IMR-90 (cell line): Measurements from ENCODE around the gene MYBPH. TPM values are rescaled to one million over a fixed set of nuclear protein-coding genes. Genes with fewer than 3 reads are reported as not detected.

ENCODE experiments used
- ATAC-seq: fragments of 200-7000 bp; cut with Tn5 transposase; 2 replicates; pipeline ENCODE4 v1.9.1; 2020; ENCODE audit warnings: low read depth, mild to moderate bottlenecking, moderate library complexity
- BruUV-seq: library from RNA; stranded (reverse); fragments of 400-500 nt; replicated peaks from 2 replicates; lab custom pipeline; 2021; lab: Mats Ljungman, UMichigan
- CTCF ChIA-PET: fragments of 300-600 bp; formaldehyde crosslinking; extraction: SDS; loops from one replicate; lab custom pipeline; 2021; ENCODE audit warnings: antibody characterized with exemption; lab: Yijun Ruan, JAX
- POLR2A ChIA-PET: fragments of 300-600 bp; sonication (Branson Sonifier 250); formaldehyde crosslinking; loops from one replicate; lab custom pipeline; 2022; ENCODE audit warnings: antibody characterized with exemption; ENCODE audit not compliant: unreplicated experiment; lab: Charles Lee
- DNase-seq: peaks from one replicate; pipeline ENCODE4 v3.0.0; 2013
- H2AFZ ChIP-seq: replicated peaks from 2 replicates; pipeline ENCODE3; 2013; ENCODE audit warnings: low read length, mild to moderate bottlenecking; ENCODE audit not compliant: poor library complexity
- H2AK5ac ChIP-seq: 2 replicates; pipeline ENCODE4 v1.6.1; 2013; ENCODE audit warnings: low read depth, low read length, inconsistent platforms
- H2AK9ac ChIP-seq: replicated peaks from 2 replicates; pipeline ENCODE3; 2013; ENCODE audit warnings: mild to moderate bottlenecking, low read depth, low read length, moderate library complexity; ENCODE audit not compliant: poor library complexity
- H2BK120ac ChIP-seq: 2 replicates; pipeline ENCODE4 v1.6.1; 2013; ENCODE audit warnings: low read depth, low read length, inconsistent platforms
- H2BK15ac ChIP-seq: 3 replicates; pipeline ENCODE4 v1.6.1; 2013; ENCODE audit warnings: low read depth, low read length, inconsistent platforms
- H2BK20ac ChIP-seq: 2 replicates; pipeline ENCODE4 v1.6.1; 2013; ENCODE audit warnings: low read depth, mild to moderate bottlenecking, inconsistent platforms, low read length, moderate library complexity
- H2BK5ac ChIP-seq: 2 replicates; pipeline ENCODE4 v1.6.1; 2013; ENCODE audit warnings: mild to moderate bottlenecking, low read depth, low read length, inconsistent platforms; ENCODE audit not compliant: poor library complexity, severe bottlenecking
- H3K14ac ChIP-seq: replicated peaks from 2 replicates; pipeline ENCODE4 v1.6.1; 2013; ENCODE audit warnings: low read depth, low read length, inconsistent platforms
- H3K18ac ChIP-seq: 2 replicates; pipeline ENCODE4 v1.6.1; 2013; ENCODE audit warnings: low read depth, low read length, control low read depth
- H3K23ac ChIP-seq: 2 replicates; pipeline ENCODE4 v1.6.1; 2013; ENCODE audit warnings: low read depth, low read length, inconsistent platforms
- H3K27ac ChIP-seq: 2 replicates; pipeline ENCODE4 v1.5.1; 2013; ENCODE audit warnings: mild to moderate bottlenecking, control low read depth, low read length; ENCODE audit not compliant: insufficient read depth
- H3K27me3 ChIP-seq: 2 replicates; pipeline ENCODE4 v1.6.1; 2013; ENCODE audit warnings: low read length; ENCODE audit not compliant: control insufficient read depth, insufficient read depth
- H3K36me3 ChIP-seq: 2 replicates; pipeline ENCODE4 v1.6.1; 2013; ENCODE audit warnings: low read length, mixed read lengths; ENCODE audit not compliant: control insufficient read depth, insufficient read depth
- H3K4ac ChIP-seq: 2 replicates; pipeline ENCODE4 v1.6.1; 2013; ENCODE audit warnings: low read depth, low read length, inconsistent platforms
- H3K4me1 ChIP-seq: 2 replicates; pipeline ENCODE4 v1.6.1; 2013; ENCODE audit warnings: low read length, mixed read lengths; ENCODE audit not compliant: control insufficient read depth, insufficient read depth
- H3K4me2 ChIP-seq: 2 replicates; pipeline ENCODE4 v1.6.1; 2013; ENCODE audit warnings: low read depth, mild to moderate bottlenecking, control low read depth, low read length, moderate library complexity
- H3K4me3 ChIP-seq: 2 replicates; pipeline ENCODE4 v1.5.1; 2013; ENCODE audit warnings: low read depth, mild to moderate bottlenecking, control low read depth, low read length, moderate library complexity; ENCODE audit not compliant: insufficient read depth
- H3K56ac ChIP-seq: 2 replicates; pipeline ENCODE4 v1.6.1; 2013; ENCODE audit warnings: low read length, inconsistent platforms; ENCODE audit not compliant: insufficient read depth; ENCODE audit errors: extremely low read depth
- H3K79me1 ChIP-seq, 2 experiments: 2 replicates each; pipeline ENCODE4 v1.6.1; 2013; ENCODE audit warnings: low read length in 2 of 2, inconsistent platforms in 1 of 2, low read depth in 1 of 2
- H3K9ac ChIP-seq: 2 replicates; pipeline ENCODE4 v1.6.1; 2013; ENCODE audit warnings: low read depth, low read length, control low read depth
- H3K9me1 ChIP-seq: 2 replicates; pipeline ENCODE4 v1.6.1; 2013; ENCODE audit warnings: low read length, inconsistent platforms; ENCODE audit not compliant: insufficient read depth
- H3K9me3 ChIP-seq: 2 replicates; pipeline ENCODE4 v1.6.1; 2013; ENCODE audit warnings: low read length; ENCODE audit not compliant: control insufficient read depth, insufficient read depth
- H4K20me1 ChIP-seq: 2 replicates; pipeline ENCODE4 v1.6.1; 2013; ENCODE audit warnings: low read length, inconsistent platforms; ENCODE audit not compliant: insufficient read depth
- H4K5ac ChIP-seq: 2 replicates; pipeline ENCODE4 v1.6.1; 2013; ENCODE audit warnings: mild to moderate bottlenecking, low read depth, low read length, control low read depth
- H4K8ac ChIP-seq, 2 experiments: 2 replicates each; pipeline ENCODE4 v1.6.1; 2013; ENCODE audit warnings: low read depth in 2 of 2, low read length in 2 of 2, control low read depth in 1 of 2, inconsistent platforms in 1 of 2
- H4K91ac ChIP-seq: 2 replicates; pipeline ENCODE4 v1.6.1; 2013; ENCODE audit warnings: low read depth, low read length, inconsistent platforms; ENCODE audit not compliant: insufficient read depth
- BHLHE40 ChIP-seq: fragments of 150-350 bp; IDR thresholded peaks from 2 replicates; pipeline ENCODE4 v1.6.1; 2016; ENCODE audit warnings: mild to moderate bottlenecking, low read depth, low read length
- CEBPB ChIP-seq: IDR thresholded peaks from 2 replicates; pipeline ENCODE4 v1.6.1; 2012; ENCODE audit warnings: low read depth, low read length, improper control_type of control experiment
- CHD1 ChIP-seq: IDR thresholded peaks from 2 replicates; pipeline ENCODE4 v1.6.1; 2012; ENCODE audit warnings: low read depth, low read length, improper control_type of control experiment
- FOS ChIP-seq: fragments of 150-350 bp; IDR thresholded peaks from 2 replicates; pipeline ENCODE4 v1.6.1; 2016; ENCODE audit warnings: low read depth, low read length
- MAFK ChIP-seq: IDR thresholded peaks from 2 replicates; pipeline ENCODE4 v1.6.1; 2012; ENCODE audit warnings: low read depth, low read length, improper control_type of control experiment
- MAZ ChIP-seq: IDR thresholded peaks from 2 replicates; pipeline ENCODE4 v1.6.1; 2012; ENCODE audit warnings: low read depth, mild to moderate bottlenecking, low read length, improper control_type of control experiment, moderate library complexity, borderline replicate concordance
- MXI1 ChIP-seq: IDR thresholded peaks from 2 replicates; pipeline ENCODE4 v1.6.1; 2012; ENCODE audit warnings: low read depth, mild to moderate bottlenecking, low read length, moderate library complexity, borderline replicate concordance
- NFE2L2 ChIP-seq: fragments of 150-350 bp; IDR thresholded peaks from 2 replicates; pipeline ENCODE4 v1.6.1; 2016; ENCODE audit warnings: low read depth, mild to moderate bottlenecking, low read length
- POLR2A ChIP-seq: IDR thresholded peaks from 2 replicates; pipeline ENCODE4 v1.6.1; 2012; ENCODE audit warnings: mild to moderate bottlenecking, low read depth, low read length
- RAD21 ChIP-seq: IDR thresholded peaks from 2 replicates; pipeline ENCODE4 v1.6.1; 2012; ENCODE audit warnings: low read length, improper control_type of control experiment
- RCOR1 ChIP-seq: IDR thresholded peaks from 2 replicates; pipeline ENCODE4 v1.6.1; 2012; ENCODE audit warnings: mild to moderate bottlenecking, low read length, improper control_type of control experiment; ENCODE audit not compliant: insufficient replicate concordance
- RFX5 ChIP-seq: IDR thresholded peaks from 2 replicates; pipeline ENCODE4 v1.8.0; 2012; ENCODE audit warnings: low read depth, mild to moderate bottlenecking, low read length, moderate library complexity
- SMC3 ChIP-seq: fragments of 150-350 bp; IDR thresholded peaks from 2 replicates; pipeline ENCODE4 v1.6.1; 2016; ENCODE audit warnings: low read depth, mild to moderate bottlenecking, antibody characterized with exemption, low read length, moderate library complexity
- WGBS, 2 experiments: methylation state at CpG; one replicate each; pipeline versions ENCODE4 v1.1.5 to v1.1.7; 2013; ENCODE audit warnings: missing lambda C conversion rate in 2 of 2; ENCODE audit not compliant: insufficient read length in 1 of 2; ENCODE audit errors: extremely low coverage in 2 of 2; 5-methylcytosine and 5-hydroxymethylcytosine counted together
- dilution Hi-C: fragments of 300-500 bp; cut with HindIII; formaldehyde crosslinking; loops from one replicate; pipeline ENCODE4 v1.14.3; 2018; ENCODE audit warnings: low sequenced_read_pairs; ENCODE audit not compliant: unreplicated experiment
- in situ Hi-C: fragments of 300-500 bp; cut with MboI; formaldehyde crosslinking; loops from 3 replicates; pipeline ENCODE4 v1.14.3; 2019; ENCODE audit warnings: low sequenced_read_pairs, inconsistent platforms, mixed read lengths
- intact Hi-C: fragments of 100-400 bp; cut with micrococcal nuclease; formaldehyde crosslinking; loops from 2 replicates; pipeline ENCODE4 v1.10.0; 2022
- polyA plus RNA-seq, 3 experiments: library from polyadenylated mRNA; depleted of rRNA; stranded (reverse); fragments of >200 nt; gene quantifications; 2 replicates each; pipeline ENCODE4 v1.2.3, GENCODE V29; 2012; ENCODE audit warnings: low replicate concordance in 1 of 3
- total RNA-seq: library from RNA; depleted of rRNA; stranded (reverse); fragments of >200 nt; gene quantifications from 2 replicates; pipeline ENCODE4 v1.2.3, GENCODE V29; 2012
- TF ChIP-seq, protein P1 (sequence below): fragments of 150-350 bp; IDR thresholded peaks from 2 replicates; pipeline ENCODE4 v1.6.1; 2016; ENCODE audit warnings: low read depth, mild to moderate bottlenecking, low read length, moderate library complexity, borderline replicate concordance
- TF ChIP-seq, protein P2 (sequence below): fragments of 150-350 bp; IDR thresholded peaks from 2 replicates; pipeline ENCODE4 v1.6.1; 2017; ENCODE audit warnings: mild to moderate bottlenecking, antibody characterized with exemption, low read length, low read depth
- TF ChIP-seq, protein P3 (sequence below): conservative IDR thresholded peaks from 2 replicates; pipeline ENCODE4 v1.5.1; 2012; ENCODE audit warnings: mild to moderate bottlenecking, low read depth, low read length, improper control_type of control experiment

MYBPH gene
- total and polyA plus RNA-seq, 2 of the 4 experiments (the other 2 are of a cell fraction) = not detected

DNA sequence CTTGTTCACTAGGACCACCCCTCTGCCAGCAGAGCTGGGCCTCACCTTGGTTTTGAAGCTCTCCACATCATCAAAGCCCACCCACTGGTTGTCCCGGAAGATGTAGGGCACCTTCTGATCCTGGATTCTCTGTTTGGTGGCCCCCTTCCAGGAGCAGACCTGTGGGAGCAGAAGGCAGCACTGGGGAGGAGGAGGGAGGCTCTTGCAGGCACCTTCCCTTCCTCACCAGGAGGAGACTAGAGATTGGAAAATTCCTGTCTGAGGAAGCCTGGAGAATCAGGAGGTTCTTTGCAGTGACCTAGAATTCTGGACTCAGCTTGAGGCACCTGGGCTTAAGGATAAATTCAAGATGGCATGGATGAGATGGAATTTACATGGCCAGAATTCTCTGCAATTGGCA is 43.5 kb upstream of the MYBPH start:
- dilution Hi-C loops = no loop called here
- Histone ChIP-seq H3K18ac (no peak overlapping the region), H3K4ac (no peak overlapping the region), H2BK15ac (no peak overlapping the region), H2AK9ac (no peak overlapping the region), H3K23ac (no peak overlapping the region), H3K9me1 (no peaks in the 10 kb centered on the region), H2AFZ (no peak overlapping the region), H3K36me3 (no peaks in the 10 kb centered on the region), H2BK120ac (no peak overlapping the region), H3K9ac (no peak overlapping the region), H3K4me3 (no peak overlapping the region), H3K27me3 (peaks cover 60% of the 10 kb centered on the region), H4K8ac (no peak overlapping the region), H2BK5ac (no peak overlapping the region), H3K4me2 (no peak overlapping the region), H3K9me3 (no peaks in the 10 kb centered on the region), H2AK5ac (no peak overlapping the region), H3K4me1 (no peaks in the 10 kb centered on the region), H3K56ac (no peak overlapping the region), H2BK20ac (no peak overlapping the region), H3K14ac (no peak overlapping the region), H3K27ac (no peak overlapping the region), H3K79me1 (no peaks in the 10 kb centered on the region), H4K5ac (no peak overlapping the region), H4K20me1 (no peaks in the 10 kb centered on the region; the same call in 1 of the 2 replicates), H4K91ac (no peak overlapping the region)
- no peak for TF ChIP-seq SMC3
- no peak for TF ChIP-seq RAD21
- TF ChIP-seq, protein P1, sequence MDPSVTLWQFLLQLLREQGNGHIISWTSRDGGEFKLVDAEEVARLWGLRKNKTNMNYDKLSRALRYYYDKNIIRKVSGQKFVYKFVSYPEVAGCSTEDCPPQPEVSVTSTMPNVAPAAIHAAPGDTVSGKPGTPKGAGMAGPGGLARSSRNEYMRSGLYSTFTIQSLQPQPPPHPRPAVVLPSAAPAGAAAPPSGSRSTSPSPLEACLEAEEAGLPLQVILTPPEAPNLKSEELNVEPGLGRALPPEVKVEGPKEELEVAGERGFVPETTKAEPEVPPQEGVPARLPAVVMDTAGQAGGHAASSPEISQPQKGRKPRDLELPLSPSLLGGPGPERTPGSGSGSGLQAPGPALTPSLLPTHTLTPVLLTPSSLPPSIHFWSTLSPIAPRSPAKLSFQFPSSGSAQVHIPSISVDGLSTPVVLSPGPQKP = no peak
- TF ChIP-seq, protein P2, sequence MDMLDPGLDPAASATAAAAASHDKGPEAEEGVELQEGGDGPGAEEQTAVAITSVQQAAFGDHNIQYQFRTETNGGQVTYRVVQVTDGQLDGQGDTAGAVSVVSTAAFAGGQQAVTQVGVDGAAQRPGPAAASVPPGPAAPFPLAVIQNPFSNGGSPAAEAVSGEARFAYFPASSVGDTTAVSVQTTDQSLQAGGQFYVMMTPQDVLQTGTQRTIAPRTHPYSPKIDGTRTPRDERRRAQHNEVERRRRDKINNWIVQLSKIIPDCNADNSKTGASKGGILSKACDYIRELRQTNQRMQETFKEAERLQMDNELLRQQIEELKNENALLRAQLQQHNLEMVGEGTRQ = no peak
- no peak for TF ChIP-seq CEBPB
- TF ChIP-seq RFX5 = no peak
- TF ChIP-seq, protein P3, sequence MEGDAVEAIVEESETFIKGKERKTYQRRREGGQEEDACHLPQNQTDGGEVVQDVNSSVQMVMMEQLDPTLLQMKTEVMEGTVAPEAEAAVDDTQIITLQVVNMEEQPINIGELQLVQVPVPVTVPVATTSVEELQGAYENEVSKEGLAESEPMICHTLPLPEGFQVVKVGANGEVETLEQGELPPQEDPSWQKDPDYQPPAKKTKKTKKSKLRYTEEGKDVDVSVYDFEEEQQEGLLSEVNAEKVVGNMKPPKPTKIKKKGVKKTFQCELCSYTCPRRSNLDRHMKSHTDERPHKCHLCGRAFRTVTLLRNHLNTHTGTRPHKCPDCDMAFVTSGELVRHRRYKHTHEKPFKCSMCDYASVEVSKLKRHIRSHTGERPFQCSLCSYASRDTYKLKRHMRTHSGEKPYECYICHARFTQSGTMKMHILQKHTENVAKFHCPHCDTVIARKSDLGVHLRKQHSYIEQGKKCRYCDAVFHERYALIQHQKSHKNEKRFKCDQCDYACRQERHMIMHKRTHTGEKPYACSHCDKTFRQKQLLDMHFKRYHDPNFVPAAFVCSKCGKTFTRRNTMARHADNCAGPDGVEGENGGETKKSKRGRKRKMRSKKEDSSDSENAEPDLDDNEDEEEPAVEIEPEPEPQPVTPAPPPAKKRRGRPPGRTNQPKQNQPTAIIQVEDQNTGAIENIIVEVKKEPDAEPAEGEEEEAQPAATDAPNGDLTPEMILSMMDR = no peak
- no peak for TF ChIP-seq MAZ
- no peak for TF ChIP-seq MXI1
- TF ChIP-seq MAFK = no peak
- no peak for TF ChIP-seq RCOR1
- TF ChIP-seq FOS = no peak
- TF ChIP-seq CHD1 = no peak
- TF ChIP-seq POLR2A = no peak
- no peak for TF ChIP-seq BHLHE40
- TF ChIP-seq NFE2L2 = no peak
- in situ Hi-C loops = loop anchor here (5.0 kb wide), 1 partner anchor 182 kb away; no protein-coding TSS in a partner anchor
- ATAC-seq (no peak), DNase-seq (no peak)
- no TSS peak for BruUV-seq
- ChIA-PET CTCF (interaction anchor here (3.0 kb wide), 1 partner anchor 180 kb away, joined by 9 read pairs; no protein-coding TSS in a partner anchor), POLR2A (no interaction called here)
- no CpG with 5 or more reads among the region's 1 CpG for WGBS, 2 experiments
- intact Hi-C loops = no loop called here
